ENCODE data around the gene RTKN2. TPM values are rescaled to one million over a fixed set of nuclear protein-coding genes. Genes with fewer than 3 reads are reported as not detected.

RTKN2 gene
- total RNA-seq, 4 donors from 2014 or later: 0.11 to 0.42 (median 0.39) TPM; not detected in 1

GRCh38 chr10:62171791-62172190 lies 96.9 kb downstream of the RTKN2 start:
- Histone ChIP-seq H3K4me3 (no peak overlapping the region), H3K36me3 (no peaks in the 10 kb centered on the region), H3K4me1 (peaks cover 0 to under 1% (median 0%) of the 10 kb centered on the region in 4 donors), H3K27me3 (no peaks in the 10 kb centered on the region), H3K27ac (replicated peaks in 1 of 4) (no peak overlapping the region), H3K9me3 (peaks cover 0 to 10% (median 4%) of the 10 kb centered on the region in 4 donors)
- no peak for TF ChIP-seq CTCF (IDR thresholded peaks at IDR 0.05)
- TF ChIP-seq POLR2A (IDR thresholded peaks at IDR 0.05; ENCODE audit: low read depth): no peak
- no peak for TF ChIP-seq POLR2AphosphoS5 (IDR thresholded peaks at IDR 0.05)
- no peak for TF ChIP-seq EP300 (IDR thresholded peaks at IDR 0.05)
- no peak for DNase-seq (ENCODE audit: extremely low spot score)
- WGBS: 70% methylated on average over 2 of the region's 2 CpGs
- intact Hi-C loops (cut with DNase I): no loop called here

GRCh38 chr10:62170732-62171131 lies 97.9 kb downstream of the RTKN2 start:
- 96% methylated on average over 1 of the region's 1 CpG for WGBS

GRCh38 chr10:62166331-62167131 lies 102.1 kb downstream of the RTKN2 start:
- no peak for DNase-seq (ENCODE audit: extremely low spot score)
- intact Hi-C loops (cut with DNase I): no loop called here
- H3K27ac ChIP-seq (replicated peaks in 1 of 4): no peak overlapping the region
- no peak for TF ChIP-seq POLR2AphosphoS5 (IDR thresholded peaks at IDR 0.05)
- no peak for TF ChIP-seq EP300 (IDR thresholded peaks at IDR 0.05)
- no peak for TF ChIP-seq CTCF (IDR thresholded peaks at IDR 0.05)
- no peak for TF ChIP-seq POLR2A (IDR thresholded peaks at IDR 0.05; ENCODE audit: low read depth)
- no peaks in the 10 kb centered on the region for H3K36me3 ChIP-seq
- H3K9me3 ChIP-seq: no peaks in the 10 kb centered on the region
- H3K4me3 ChIP-seq: no peak overlapping the region
- WGBS: 59% methylated on average over 4 of the region's 4 CpGs
- no peaks in the 10 kb centered on the region for H3K27me3 ChIP-seq
- peaks cover 0 to 5% (median 5%) of the 10 kb centered on the region in 4 donors for H3K4me1 ChIP-seq

More at GRCh38 chr10:62170732-62171131, 97.9 kb downstream of the RTKN2 start:
- H3K36me3 ChIP-seq: no peaks in the 10 kb centered on the region
- H3K9me3 ChIP-seq: peaks cover 0 to 10% (median 4%) of the 10 kb centered on the region in 4 donors
- no peak for DNase-seq (ENCODE audit: extremely low spot score)
- peaks cover 0 to 5% (median 5%) of the 10 kb centered on the region in 4 donors for H3K4me1 ChIP-seq
- no peak overlapping the region for H3K4me3 ChIP-seq
- intact Hi-C loops (cut with DNase I): no loop called here
- no peak overlapping the region for H3K27ac ChIP-seq (replicated peaks in 1 of 4)
- TF ChIP-seq POLR2A (IDR thresholded peaks at IDR 0.05; ENCODE audit: low read depth) (no peak), CTCF (IDR thresholded peaks at IDR 0.05) (no peak), EP300 (IDR thresholded peaks at IDR 0.05) (no peak), POLR2AphosphoS5 (IDR thresholded peaks at IDR 0.05) (no peak)
- H3K27me3 ChIP-seq: no peaks in the 10 kb centered on the region

GRCh38 chr10:62165803-62166202 lies 102.8 kb downstream of the RTKN2 start:
- Histone ChIP-seq H3K27me3 (no peaks in the 10 kb centered on the region), H3K36me3 (no peaks in the 10 kb centered on the region), H3K27ac (replicated peaks in 1 of 4) (no peak overlapping the region), H3K4me1 (peaks cover 0 to 5% (median 5%) of the 10 kb centered on the region in 4 donors), H3K9me3 (no peaks in the 10 kb centered on the region), H3K4me3 (no peak overlapping the region)
- intact Hi-C loops (cut with DNase I): no loop called here
- no peak for DNase-seq (ENCODE audit: extremely low spot score)
- WGBS: 94% methylated on average over 4 of the region's 4 CpGs
- TF ChIP-seq CTCF (IDR thresholded peaks at IDR 0.05) (no peak), POLR2AphosphoS5 (IDR thresholded peaks at IDR 0.05) (no peak), POLR2A (IDR thresholded peaks at IDR 0.05; ENCODE audit: low read depth) (no peak), EP300 (IDR thresholded peaks at IDR 0.05) (no peak)
